GM19452 (cell line): ENCODE data around the gene TAF7.
"Not testable (repeated sequence)": the region's sequence is repeated elsewhere in the genome, so short reads cannot be mapped to it uniquely, and the experiment has no call there.

Source experiments
- ATAC-seq: cut with Tn5 transposase; IDR thresholded peaks from one replicate; pipeline ENCODE4 v1.9.1; 2021; ENCODE audit not compliant: unreplicated experiment

TAF7 gene

GRCh38 chr5:141338538-141339306 is 18.1 kb upstream of the TAF7 start, which contains the start of gene PCDHGA2:
TSS of gene PCDHGA2 (plus strand) at chr5:141338760.
- no peak for ATAC-seq

GRCh38 chr5:141332571-141332970 is 12.0 kb upstream of the TAF7 start:
- ATAC-seq: not testable (repeated sequence)

GRCh38 chr5:141330299-141331080 is 9.9 kb upstream of the TAF7 start, which contains the start of gene PCDHGA1:
TSS of gene PCDHGA1 (plus strand) at chr5:141330514.
- no peak for ATAC-seq

GRCh38 chr5:141328231-141328630 is 7.6 kb upstream of the TAF7 start:
- no peak for ATAC-seq

GRCh38 chr5:141326088-141326854 is 5.7 kb upstream of the TAF7 start:
- peak; percentile 57 for ATAC-seq

- no peak for ATAC-seq
Measured at GRCh38 chr5:141322261-141322660, 1.7 kb upstream of the TAF7 start.

- no peak for ATAC-seq
Measured at GRCh38 chr5:141319699-141320098, 885 bp downstream of the TAF7 start.

- no peak for ATAC-seq
Measured at GRCh38 chr5:141319202-141319601, 1.4 kb downstream of the TAF7 start.

- ATAC-seq: not testable (repeated sequence)
Measured at GRCh38 chr5:141316963-141317362, 3.6 kb downstream of the TAF7 start.

- ATAC-seq: no peak
Measured at GRCh38 chr5:141313711-141314110, 6.9 kb downstream of the TAF7 start.

- no peak for ATAC-seq
Measured at GRCh38 chr5:141306630-141307029, 14.0 kb downstream of the TAF7 start.

- no peak for ATAC-seq
Measured at GRCh38 chr5:141303756-141304155, 16.8 kb downstream of the TAF7 start, which contains the start of gene SLC25A2. TSS of gene SLC25A2 (minus strand) at chr5:141304049. CDS start at chr5:141303865, 184 bp downstream.

- ATAC-seq: no peak
Measured at GRCh38 chr5:141298376-141298775, 22.2 kb downstream of the TAF7 start.

- no peak for ATAC-seq
Measured at GRCh38 chr5:141272906-141273305, 47.7 kb downstream of the TAF7 start.

- ATAC-seq: no peak
Measured at GRCh38 chr5:141269195-141269594, 51.4 kb downstream of the TAF7 start.
